ENCODE results near the gene SLC34A3.

- no peak for TF ChIP-seq CTCF (conservative IDR thresholded peaks at IDR 0.05)
- TF ChIP-seq EZH2 (IDR thresholded peaks at IDR 0.05; ENCODE audit: low read depth) = no peak
These were observed 2.7 kb downstream of the SLC34A3 start for GRCh38 chr9:137233143-137233980.

All from PC-9 (cell line).